T-cell (primary cell): ENCODE measurements around the gene TBCCD1. TPM values are rescaled to one million over a fixed set of nuclear protein-coding genes. Genes with fewer than 3 reads are reported as not detected.

ENCODE experiments used
- ATAC-seq, 4 experiments: fragments of 200-7000 bp in 3 of 4; fragments of 150-1000 bp in 1 of 4; cut with Tn5 transposase; replicated peaks in 1 of 4; 1 replicate in 3 of 4; 2 replicates in 1 of 4; pipeline ENCODE4 v1.10.0; 2021; ENCODE audit warnings: moderate library complexity in 3 of 4, mild to moderate bottlenecking in 2 of 4, moderate number of reproducible peaks in 1 of 4
- CTCF ChIA-PET, 2 donors: fragments of 300-600 bp; sonication (Branson Sonifier 250); formaldehyde crosslinking; loops; one replicate each; lab custom pipeline; 2022; ENCODE audit warnings: antibody characterized with exemption in 2 of 2; lab: Charles Lee
- POLR2A ChIA-PET, 2 donors: fragments of 300-600 bp; sonication (Branson Sonifier 250); formaldehyde crosslinking; loops; one replicate each; lab custom pipeline; 2022; ENCODE audit warnings: antibody characterized with exemption in 2 of 2; lab: Charles Lee
- DNase-seq, 35 experiments: peaks; one replicate each; pipeline versions ENCODE4 v3.0.0 to v3.0.0-alpha.2; 2013 to 2023
- H3K27ac ChIP-seq: one replicate; pipeline ENCODE4 v1.5.1; 2013; ENCODE audit warnings: low read length
- H3K27me3 ChIP-seq, 2 experiments: replicated peaks in 1 of 2; 1 replicate in 1 of 2; 2 replicates in 1 of 2; pipeline versions ENCODE4 v1.6.1 to v1.7.0; 2013; ENCODE audit warnings: low read length in 1 of 2, mixed read lengths in 1 of 2; ENCODE audit not compliant: control insufficient read depth in 2 of 2, insufficient read depth in 2 of 2; ENCODE audit errors: extremely low read depth in 1 of 2
- H3K36me3 ChIP-seq, 2 donors: 1 replicate in 1 of 2; 2 replicates in 1 of 2; pipeline versions ENCODE4 v1.6.1 to v1.7.0; 2013; ENCODE audit warnings: low read length in 1 of 2; ENCODE audit not compliant: control insufficient read depth in 2 of 2, insufficient read depth in 1 of 2; ENCODE audit errors: extremely low read depth in 1 of 2
- H3K4me1 ChIP-seq, 2 experiments: 1 replicate in 1 of 2; 2 replicates in 1 of 2; pipeline versions ENCODE4 v1.6.1 to v1.7.0; 2013; ENCODE audit warnings: low read length in 2 of 2, mixed read lengths in 1 of 2; ENCODE audit not compliant: insufficient read depth in 2 of 2, control insufficient read depth in 1 of 2; ENCODE audit errors: extremely low read depth in 1 of 2
- H3K4me3 ChIP-seq, 2 donors: 1 replicate in 1 of 2; 2 replicates in 1 of 2; pipeline versions ENCODE4 v1.5.1 to v1.7.0; 2013; ENCODE audit warnings: mild to moderate bottlenecking in 2 of 2, low read length in 1 of 2, moderate library complexity in 1 of 2; ENCODE audit not compliant: control insufficient read depth in 1 of 2; ENCODE audit errors: extremely low read depth in 1 of 2
- H3K9me3 ChIP-seq: 2 replicates; pipeline ENCODE4 v1.7.0; 2013
- H3K27ac Mint-ChIP-seq, 2 donors: one replicate each; pipeline ENCODE4 v1.8.0; 2020 to 2021; ENCODE audit warnings: mild to moderate bottlenecking in 2 of 2, mixed read lengths in 2 of 2
- H3K27me3 Mint-ChIP-seq, 2 donors: one replicate each; pipeline ENCODE4 v1.8.0; 2021 to 2022; ENCODE audit warnings: mixed read lengths in 2 of 2
- H3K36me3 Mint-ChIP-seq: one replicate; pipeline ENCODE4 v1.8.0; 2021; ENCODE audit warnings: mixed read lengths
- H3K4me1 Mint-ChIP-seq, 3 donors: one replicate each; pipeline ENCODE4 v1.8.0; 2020 to 2022; ENCODE audit warnings: mixed read lengths in 3 of 3, mild to moderate bottlenecking in 1 of 3
- H3K4me3 Mint-ChIP-seq, 3 donors: one replicate each; pipeline ENCODE4 v1.8.0; 2020 to 2022; ENCODE audit warnings: mild to moderate bottlenecking in 3 of 3, mixed read lengths in 3 of 3, moderate library complexity in 3 of 3
- H3K9me3 Mint-ChIP-seq, 3 donors: one replicate each; pipeline ENCODE4 v1.8.0; 2020 to 2022; ENCODE audit warnings: mixed read lengths in 3 of 3
- WGBS: methylation state at CpG from one replicate; pipeline ENCODE4 v1.1.5; 2013; ENCODE audit warnings: missing lambda C conversion rate; ENCODE audit not compliant: insufficient coverage; 5-methylcytosine and 5-hydroxymethylcytosine counted together
- total RNA-seq, 35 experiments: library from RNA in 6 of 35; stranded (reverse) in 6 of 35; fragments of 120-200 nt in 1 of 35; gene quantifications; one replicate each; pipeline versions ENCODE4 v1.2.1 to v1.2.4 and lab custom pipeline; 2013 to 2026

Gene TBCCD1
- total RNA-seq, 5 donors from 2014 or later (not counting 1 experiment from before 2014, with no cell fraction given), result 16.1 to 17.4 (median 16.5) TPM

GRCh38 chr3:186605078-186605477, 37.9 kb upstream of the TBCCD1 start:
- H3K27me3 Mint-ChIP-seq, result peaks cover 0 to 2% of the 10 kb centered on the region in 2 donors
- H3K36me3 Mint-ChIP-seq, result no peaks in the 10 kb centered on the region
- DNase-seq (no peak), ATAC-seq (no peak)
- H3K4me1 Mint-ChIP-seq, result no peaks in the 10 kb centered on the region
- H3K27me3 ChIP-seq, result no peaks in the 10 kb centered on the region
- no peaks in the 10 kb centered on the region for H3K4me1 ChIP-seq
- ChIA-PET CTCF (interaction anchor here in 1 of 2 donors (1.1 to 1.5 kb wide), 2 partner anchors 10 to 64 kb away, joined by 3 to 6 read pairs; no protein-coding TSS in a partner anchor), POLR2A (interaction anchor here in 1 of 2 donors (0.5 kb wide), 1 partner anchor 29 kb away, joined by 3 read pairs; no protein-coding TSS in a partner anchor)
- no peak overlapping the region for H3K4me3 ChIP-seq
- no peaks in the 10 kb centered on the region for H3K9me3 ChIP-seq
- H3K36me3 ChIP-seq, result no peaks in the 10 kb centered on the region
- H3K27ac Mint-ChIP-seq, result no peak overlapping the region
- H3K4me3 Mint-ChIP-seq, result no peak overlapping the region
- no peaks in the 10 kb centered on the region for H3K9me3 Mint-ChIP-seq
- no peak overlapping the region for H3K27ac ChIP-seq

- H3K27me3 Mint-ChIP-seq, result peaks cover 4% of the 10 kb centered on the region in 2 donors
- POLR2A ChIA-PET, result no interaction called here
- H3K9me3 ChIP-seq, result no peaks in the 10 kb centered on the region
- no peak overlapping the region for H3K27ac ChIP-seq
- no peak for ATAC-seq
- H3K4me3 ChIP-seq, result no peak overlapping the region
- whole genome bisulfite sequencing, result 100% methylated on average over 1 of the region's 7 CpGs
- no peaks in the 10 kb centered on the region for H3K4me1 Mint-ChIP-seq
- no peak overlapping the region for H3K27ac Mint-ChIP-seq
- H3K9me3 Mint-ChIP-seq, result no peaks in the 10 kb centered on the region
- H3K27me3 ChIP-seq, result peaks cover 0 to 11% of the 10 kb centered on the region in 2 experiments
- H3K4me1 ChIP-seq, result no peaks in the 10 kb centered on the region
- no peaks in the 10 kb centered on the region for H3K36me3 ChIP-seq
- no peaks in the 10 kb centered on the region for H3K36me3 Mint-ChIP-seq
- CTCF ChIA-PET, result no interaction called here
- no peak for DNase-seq
- H3K4me3 Mint-ChIP-seq, result no peak overlapping the region
These were observed 36.0 kb upstream of the TBCCD1 start for GRCh38 chr3:186603159-186603558.

GRCh38 chr3:186600896-186601295, 33.8 kb upstream of the TBCCD1 start:
- Mint-ChIP-seq H3K4me3 (no peak overlapping the region), H3K9me3 (no peaks in the 10 kb centered on the region), H3K36me3 (no peaks in the 10 kb centered on the region), H3K27me3 (peaks cover 4 to 7% of the 10 kb centered on the region in 2 donors), H3K27ac (no peak overlapping the region), H3K4me1 (no peaks in the 10 kb centered on the region)
- no peak for ATAC-seq
- no peak for DNase-seq
- ChIA-PET POLR2A (interaction anchor here in 1 of 2 donors (0.6 kb wide), 1 partner anchor 79 kb away, joined by 3 read pairs; no protein-coding TSS in a partner anchor), CTCF (interaction anchor here in 1 of 2 donors (1.4 kb wide), 1 partner anchor 14 kb away, joined by 3 read pairs; no protein-coding TSS in a partner anchor)
- H3K4me3 ChIP-seq, result no peak overlapping the region
- H3K9me3 ChIP-seq, result no peaks in the 10 kb centered on the region
- H3K27me3 ChIP-seq, result peaks cover 0 to 19% of the 10 kb centered on the region in 2 experiments
- H3K4me1 ChIP-seq, result no peaks in the 10 kb centered on the region
- WGBS, result 100% methylated on average over 1 of the region's 3 CpGs
- no peak overlapping the region for H3K27ac ChIP-seq
- no peaks in the 10 kb centered on the region for H3K36me3 ChIP-seq

- no peak for ATAC-seq
- H3K9me3 Mint-ChIP-seq, result no peaks in the 10 kb centered on the region
- POLR2A ChIA-PET, result no interaction called here
These were observed 32.6 kb upstream of the TBCCD1 start for GRCh38 chr3:186599785-186600166.

GRCh38 chr3:186599142-186599784, 32.1 kb upstream of the TBCCD1 start:
- no peak for ATAC-seq
- POLR2A ChIA-PET, result no interaction called here

More at GRCh38 chr3:186599785-186600166, 32.6 kb upstream of the TBCCD1 start:
- H3K27me3 Mint-ChIP-seq, result peaks cover 4 to 7% of the 10 kb centered on the region in 2 donors
- H3K27ac Mint-ChIP-seq, result no peak overlapping the region
- CTCF ChIA-PET, result interaction anchor here (0.6 to 1.4 kb wide), 2 partner anchors 15 to 583 kb away, joined by 3 to 10 read pairs; no protein-coding TSS in a partner anchor
- no peak overlapping the region for H3K4me3 Mint-ChIP-seq
- WGBS, result 67% methylated on average over 2 of the region's 2 CpGs
- DNase-seq, result no peak
- Histone ChIP-seq H3K27me3 (peaks cover 0 to 19% of the 10 kb centered on the region in 2 experiments), H3K9me3 (no peaks in the 10 kb centered on the region), H3K27ac (no peak overlapping the region), H3K4me1 (no peaks in the 10 kb centered on the region), H3K4me3 (no peak overlapping the region), H3K36me3 (no peaks in the 10 kb centered on the region)
- H3K4me1 Mint-ChIP-seq, result no peaks in the 10 kb centered on the region
- H3K36me3 Mint-ChIP-seq, result no peaks in the 10 kb centered on the region

GRCh38 chr3:186598794-186599141, 31.6 kb upstream of the TBCCD1 start:
- H3K27ac Mint-ChIP-seq, result no peak overlapping the region
- no peaks in the 10 kb centered on the region for H3K9me3 ChIP-seq

More at GRCh38 chr3:186599142-186599784, 32.1 kb upstream of the TBCCD1 start:
- WGBS, result 86% methylated on average over 7 of the region's 12 CpGs
- CTCF ChIA-PET, result interaction anchor here (0.6 to 1.4 kb wide), 3 partner anchors 15 to 583 kb away, joined by 3 to 10 read pairs (median 3); no protein-coding TSS in a partner anchor
- Mint-ChIP-seq H3K4me1 (no peaks in the 10 kb centered on the region), H3K36me3 (no peaks in the 10 kb centered on the region), H3K27me3 (peaks cover 4 to 7% of the 10 kb centered on the region in 2 donors), H3K4me3 (no peak overlapping the region), H3K9me3 (no peaks in the 10 kb centered on the region), H3K27ac (no peak overlapping the region)
- no peak for DNase-seq
- H3K9me3 ChIP-seq, result no peaks in the 10 kb centered on the region
- H3K36me3 ChIP-seq, result no peaks in the 10 kb centered on the region
- peaks cover 0 to 19% of the 10 kb centered on the region in 2 experiments for H3K27me3 ChIP-seq
- no peak overlapping the region for H3K4me3 ChIP-seq
- no peak overlapping the region for H3K27ac ChIP-seq
- no peaks in the 10 kb centered on the region for H3K4me1 ChIP-seq

More at GRCh38 chr3:186598794-186599141, 31.6 kb upstream of the TBCCD1 start:
- Histone ChIP-seq H3K36me3 (no peaks in the 10 kb centered on the region), H3K27me3 (peaks cover 0 to 19% of the 10 kb centered on the region in 2 experiments), H3K27ac (no peak overlapping the region), H3K4me1 (no peaks in the 10 kb centered on the region), H3K4me3 (no peak overlapping the region)
- no peaks in the 10 kb centered on the region for H3K4me1 Mint-ChIP-seq
- no peak for DNase-seq
- H3K4me3 Mint-ChIP-seq, result no peak overlapping the region
- POLR2A ChIA-PET, result no interaction called here
- no peaks in the 10 kb centered on the region for H3K36me3 Mint-ChIP-seq
- peaks cover 2 to 7% of the 10 kb centered on the region in 2 donors for H3K27me3 Mint-ChIP-seq
- ATAC-seq, result no peak
- WGBS, result 95% methylated on average over 3 of the region's 4 CpGs
- CTCF ChIA-PET, result interaction anchor here (1.0 to 2.2 kb wide), 2 partner anchors 16 to 18 kb away, joined by 3 to 7 read pairs; no protein-coding TSS in a partner anchor
- no peaks in the 10 kb centered on the region for H3K9me3 Mint-ChIP-seq
